CD4-positive, alpha-beta T cell treated with Interleukin-6 at 100 ng/mL for 8 hours (primary cell): ENCODE measurements around the gene GKN2.
"Not testable (repeated sequence)": the region's sequence is repeated elsewhere in the genome, so short reads cannot be mapped to it uniquely, and the experiment has no call there.

Experiments used
- DNase-seq: peaks from one replicate; pipeline ENCODE4 v3.0.0-alpha.2; 2020; ENCODE audit warnings: mixed read lengths, low spot score

Gene GKN2

GRCh38 chr2:68959001-68959400, 6.3 kb upstream of the GKN2 start:
- DNase-seq = no peak

GRCh38 chr2:68955432-68955831, 2.7 kb upstream of the GKN2 start:
- DNase-seq = not testable (repeated sequence)

- no peak for DNase-seq
Measured at GRCh38 chr2:68951899-68952298, 794 bp downstream of the GKN2 start.

GRCh38 chr2:68948710-68949109, 4.0 kb downstream of the GKN2 start:
- DNase-seq = no peak

GRCh38 chr2:68946117-68946516, 6.6 kb downstream of the GKN2 start:
- DNase-seq = no peak

- DNase-seq = peak; percentile 48
Measured at GRCh38 chr2:68943581-68944568, 8.8 kb downstream of the GKN2 start.

- no peak for DNase-seq
Measured at GRCh38 chr2:68942827-68943226, 9.9 kb downstream of the GKN2 start.

- DNase-seq = no peak
Measured at GRCh38 chr2:68940369-68940768, 12.3 kb downstream of the GKN2 start.

- DNase-seq = no peak
Measured at GRCh38 chr2:68939962-68940361, 12.7 kb downstream of the GKN2 start.

GRCh38 chr2:68938938-68939337, 13.8 kb downstream of the GKN2 start:
- DNase-seq = no peak

GRCh38 chr2:68937346-68938055, 15.2 kb downstream of the GKN2 start:
- DNase-seq = no peak

GRCh38 chr2:68936889-68937288, 15.8 kb downstream of the GKN2 start:
- DNase-seq = no peak

GRCh38 chr2:68936427-68936826, 16.3 kb downstream of the GKN2 start:
- DNase-seq = no peak

GRCh38 chr2:68935471-68935870, 17.2 kb downstream of the GKN2 start:
- DNase-seq = no peak

- no peak for DNase-seq
Measured at GRCh38 chr2:68934021-68934420, 18.7 kb downstream of the GKN2 start.

GRCh38 chr2:68932402-68932801, 20.3 kb downstream of the GKN2 start:
- DNase-seq = no peak

GRCh38 chr2:68931799-68932198, 20.9 kb downstream of the GKN2 start:
- DNase-seq = no peak

- no peak for DNase-seq
Measured at GRCh38 chr2:68931149-68931711, 21.5 kb downstream of the GKN2 start.

- DNase-seq = no peak
Measured at GRCh38 chr2:68926796-68927195, 25.9 kb downstream of the GKN2 start.

GRCh38 chr2:68925295-68925896, 27.3 kb downstream of the GKN2 start:
- peak; percentile 72 for DNase-seq

GRCh38 chr2:68921646-68922045, 31.0 kb downstream of the GKN2 start:
- DNase-seq = no peak

GRCh38 chr2:68920481-68921170, 32.1 kb downstream of the GKN2 start:
- no peak for DNase-seq
